HG02884 (cell line): ENCODE data around the gene ZNF189.

Source experiments
- ATAC-seq: cut with Tn5 transposase; IDR thresholded peaks from one replicate; pipeline ENCODE4 v1.9.1; 2021; ENCODE audit warnings: mild to moderate bottlenecking, moderate library complexity; ENCODE audit not compliant: unreplicated experiment

The ZNF189 gene

GRCh38 chr9:101417977-101418376, 19.3 kb downstream of the ZNF189 start:
- no peak for ATAC-seq

GRCh38 chr9:101418518-101419430, 20.1 kb downstream of the ZNF189 start:
- no peak for ATAC-seq

GRCh38 chr9:101419863-101420262, 21.2 kb downstream of the ZNF189 start:
- ATAC-seq: no peak

- ATAC-seq: no peak
Measured at GRCh38 chr9:101421653-101422065, 23.0 kb downstream of the ZNF189 start.

- ATAC-seq: no peak
Measured at GRCh38 chr9:101427358-101427757, 28.7 kb downstream of the ZNF189 start.

GRCh38 chr9:101427957-101428655, 29.5 kb downstream of the ZNF189 start:
- ATAC-seq: peak; percentile 68

GRCh38 chr9:101428909-101429308, 30.3 kb downstream of the ZNF189 start:
- no peak for ATAC-seq

- no peak for ATAC-seq
Measured at GRCh38 chr9:101429736-101430135, 31.1 kb downstream of the ZNF189 start.

GRCh38 chr9:101432171-101432570, 33.5 kb downstream of the ZNF189 start:
- ATAC-seq: no peak

GRCh38 chr9:101432740-101433139, 34.1 kb downstream of the ZNF189 start:
- ATAC-seq: no peak

GRCh38 chr9:101433229-101433628, 34.6 kb downstream of the ZNF189 start:
- ATAC-seq: no peak

GRCh38 chr9:101434998-101435397, 36.3 kb downstream of the ZNF189 start:
- ATAC-seq: no peak

- ATAC-seq: no peak
Measured at GRCh38 chr9:101435601-101436079, 37.0 kb downstream of the ZNF189 start, which contains the start of gene ALDOB. Gene ALDOB (minus strand): TSS chr9:101435774. CDS start chr9:101430887, 4,887 bp downstream.

- no peak for ATAC-seq
Measured at GRCh38 chr9:101437806-101438232, 39.2 kb downstream of the ZNF189 start.

GRCh38 chr9:101438523-101438922, 39.9 kb downstream of the ZNF189 start:
- ATAC-seq: no peak

GRCh38 chr9:101440714-101441230, 42.1 kb downstream of the ZNF189 start:
- no peak for ATAC-seq

GRCh38 chr9:101442318-101442717, 43.7 kb downstream of the ZNF189 start:
- no peak for ATAC-seq

GRCh38 chr9:101442736-101443135, 44.1 kb downstream of the ZNF189 start:
- ATAC-seq: no peak

- ATAC-seq: no peak
Measured at GRCh38 chr9:101443364-101443771, 44.7 kb downstream of the ZNF189 start.

GRCh38 chr9:101445353-101446029, 46.8 kb downstream of the ZNF189 start:
- ATAC-seq: no peak

- no peak for ATAC-seq
Measured at GRCh38 chr9:101446732-101447131, 48.1 kb downstream of the ZNF189 start.
